Measurements from ENCODE around the gene MRPL28.

DNA sequence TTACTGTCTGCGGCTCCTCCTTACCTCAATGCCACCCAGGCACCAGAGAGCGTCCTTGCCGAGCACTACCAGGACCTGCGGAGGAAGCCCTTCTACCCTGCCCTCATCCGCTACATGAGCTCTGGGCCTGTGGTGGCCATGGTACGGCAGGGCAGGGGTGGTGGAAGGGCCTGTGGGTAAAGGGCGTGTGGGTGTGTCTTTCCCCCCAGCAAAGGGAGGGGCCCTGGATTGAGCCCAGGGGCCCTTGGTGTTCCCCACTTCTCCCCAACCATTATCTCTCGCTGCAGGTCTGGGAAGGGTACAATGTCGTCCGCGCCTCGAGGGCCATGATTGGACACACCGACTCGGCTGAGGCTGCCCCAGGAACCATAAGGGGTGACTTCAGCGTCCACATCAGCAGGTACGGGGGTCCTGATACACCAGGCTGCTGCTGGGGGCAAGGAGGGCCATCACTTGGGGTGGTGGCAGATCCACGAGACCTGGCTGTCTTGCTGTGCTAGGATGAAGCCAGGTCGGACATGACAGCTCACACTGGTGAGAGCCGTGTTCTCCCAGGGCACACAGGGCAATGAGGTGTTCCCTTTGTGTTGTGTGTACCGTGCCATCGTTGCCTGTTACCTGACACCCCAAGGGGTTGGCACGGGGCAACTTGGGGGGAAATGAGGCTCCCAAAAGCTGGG is 29.1 kb upstream of the MRPL28 start:
- TF ChIP-seq, protein P1, sequence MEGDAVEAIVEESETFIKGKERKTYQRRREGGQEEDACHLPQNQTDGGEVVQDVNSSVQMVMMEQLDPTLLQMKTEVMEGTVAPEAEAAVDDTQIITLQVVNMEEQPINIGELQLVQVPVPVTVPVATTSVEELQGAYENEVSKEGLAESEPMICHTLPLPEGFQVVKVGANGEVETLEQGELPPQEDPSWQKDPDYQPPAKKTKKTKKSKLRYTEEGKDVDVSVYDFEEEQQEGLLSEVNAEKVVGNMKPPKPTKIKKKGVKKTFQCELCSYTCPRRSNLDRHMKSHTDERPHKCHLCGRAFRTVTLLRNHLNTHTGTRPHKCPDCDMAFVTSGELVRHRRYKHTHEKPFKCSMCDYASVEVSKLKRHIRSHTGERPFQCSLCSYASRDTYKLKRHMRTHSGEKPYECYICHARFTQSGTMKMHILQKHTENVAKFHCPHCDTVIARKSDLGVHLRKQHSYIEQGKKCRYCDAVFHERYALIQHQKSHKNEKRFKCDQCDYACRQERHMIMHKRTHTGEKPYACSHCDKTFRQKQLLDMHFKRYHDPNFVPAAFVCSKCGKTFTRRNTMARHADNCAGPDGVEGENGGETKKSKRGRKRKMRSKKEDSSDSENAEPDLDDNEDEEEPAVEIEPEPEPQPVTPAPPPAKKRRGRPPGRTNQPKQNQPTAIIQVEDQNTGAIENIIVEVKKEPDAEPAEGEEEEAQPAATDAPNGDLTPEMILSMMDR (IDR thresholded peaks at IDR 0.05), result no peak
- no peak for TF ChIP-seq EZH2phosphoT487 (IDR thresholded peaks at IDR 0.05)

Measured in neural progenitor cell (in vitro differentiated cells).